NT2/D1 (cell line): ENCODE results near the gene GAB3.

Experiments used
- SUZ12 ChIP-seq: IDR thresholded peaks from 2 replicates; pipeline ENCODE4 v1.6.1; 2011; ENCODE audit not compliant: insufficient read length, insufficient read depth; ENCODE audit errors: extremely low read depth
- ZNF274 ChIP-seq: IDR thresholded peaks from 2 replicates; pipeline ENCODE4 v1.6.1; 2011; ENCODE audit warnings: mild to moderate bottlenecking, low read depth, low read length

DNA sequence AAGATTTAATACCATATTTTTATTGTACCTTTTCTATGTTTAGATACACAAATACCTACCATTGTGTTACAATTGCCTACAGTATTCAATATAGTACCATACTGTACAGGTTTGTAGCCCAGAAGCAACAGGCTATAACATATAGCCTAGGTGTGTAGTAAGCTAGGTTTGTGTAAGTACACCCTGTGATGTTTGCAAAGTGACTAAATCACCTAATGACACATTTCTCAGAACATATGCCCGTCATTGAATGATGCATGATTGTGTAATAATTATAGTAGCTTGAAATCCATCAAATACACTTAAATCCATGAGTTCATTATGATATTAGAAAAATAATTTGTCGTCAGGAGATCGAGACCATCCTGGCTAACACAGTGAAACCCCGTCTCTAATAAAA, 30.8 kb downstream of the GAB3 start:
- no peak for TF ChIP-seq SUZ12
- no peak for TF ChIP-seq ZNF274
